NCI-H748 treated with DMSO at 0.1 percent for 48 hours (cell line): ENCODE data around the gene TP73.

Experiments
- DNase-seq: peaks from one replicate; lab custom pipeline; 2025; lab: John Stamatoyannopoulos, UW

TP73 gene

GRCh38 chr1:3651930-3652547 is at the start of gene TP73:
Gene TP73 (plus strand): TSS chr1:3652516. CDS start chr1:3682366, 29,850 bp downstream.
- peak; percentile 20 for DNase-seq

- DNase-seq: no peak
Observed at GRCh38 chr1:3603156-3603555, 49.2 kb upstream of the TP73 start.

- no peak for DNase-seq
Observed at GRCh38 chr1:3603571-3604467, 48.5 kb upstream of the TP73 start.

GRCh38 chr1:3604468-3604974 is 47.8 kb upstream of the TP73 start:
- DNase-seq: no peak

- no peak for DNase-seq
Observed at GRCh38 chr1:3604997-3605823, 47.1 kb upstream of the TP73 start.

GRCh38 chr1:3606779-3607702 is 45.3 kb upstream of the TP73 start:
- DNase-seq: no peak

- no peak for DNase-seq
Observed at GRCh38 chr1:3607703-3608065, 44.6 kb upstream of the TP73 start.

- no peak for DNase-seq
Observed at GRCh38 chr1:3608154-3608553, 44.2 kb upstream of the TP73 start.

GRCh38 chr1:3609016-3609768 is 43.1 kb upstream of the TP73 start:
- no peak for DNase-seq

GRCh38 chr1:3609769-3610526 is 42.4 kb upstream of the TP73 start:
- DNase-seq: no peak

- DNase-seq: no peak
Observed at GRCh38 chr1:3610527-3611169, 41.7 kb upstream of the TP73 start.

GRCh38 chr1:3611170-3612019 is 40.9 kb upstream of the TP73 start, which contains the start of gene MEGF6:
Gene MEGF6 (minus strand): TSS chr1:3611508. CDS start chr1:3611268, 240 bp downstream.
- peak; percentile 45 for DNase-seq

GRCh38 chr1:3612123-3612522 is 40.2 kb upstream of the TP73 start:
- DNase-seq: no peak

GRCh38 chr1:3614755-3615742 is 37.3 kb upstream of the TP73 start:
- DNase-seq: no peak

- DNase-seq: no peak
Observed at GRCh38 chr1:3616861-3617260, 35.5 kb upstream of the TP73 start.

- no peak for DNase-seq
Observed at GRCh38 chr1:3617806-3618345, 34.4 kb upstream of the TP73 start.

- no peak for DNase-seq
Observed at GRCh38 chr1:3618531-3618880, 33.8 kb upstream of the TP73 start.
